Measurements from ENCODE around the gene ERBB2.

ERBB2 gene

DNA sequence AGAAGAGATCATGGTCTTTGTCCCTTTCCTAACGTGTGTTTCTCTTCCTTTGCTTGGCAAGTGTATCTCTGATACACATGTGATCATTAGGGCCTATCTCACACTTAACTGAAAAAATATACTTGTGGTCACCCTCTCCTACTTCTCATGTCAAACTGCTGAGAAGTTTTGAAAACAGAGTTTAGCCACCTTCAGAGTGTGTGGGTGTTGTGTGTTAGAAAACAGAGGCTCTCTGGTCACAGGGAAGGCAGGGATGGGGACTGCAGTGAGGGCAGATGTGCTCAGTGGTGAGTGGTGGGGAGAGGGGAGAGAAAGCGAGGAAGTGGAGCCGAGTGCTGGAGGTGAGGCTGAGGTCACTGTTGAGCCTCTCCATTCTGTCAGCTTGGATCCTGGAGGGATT is 67.3 kb downstream of the ERBB2 start:
- DNase-seq = no peak

DNA sequence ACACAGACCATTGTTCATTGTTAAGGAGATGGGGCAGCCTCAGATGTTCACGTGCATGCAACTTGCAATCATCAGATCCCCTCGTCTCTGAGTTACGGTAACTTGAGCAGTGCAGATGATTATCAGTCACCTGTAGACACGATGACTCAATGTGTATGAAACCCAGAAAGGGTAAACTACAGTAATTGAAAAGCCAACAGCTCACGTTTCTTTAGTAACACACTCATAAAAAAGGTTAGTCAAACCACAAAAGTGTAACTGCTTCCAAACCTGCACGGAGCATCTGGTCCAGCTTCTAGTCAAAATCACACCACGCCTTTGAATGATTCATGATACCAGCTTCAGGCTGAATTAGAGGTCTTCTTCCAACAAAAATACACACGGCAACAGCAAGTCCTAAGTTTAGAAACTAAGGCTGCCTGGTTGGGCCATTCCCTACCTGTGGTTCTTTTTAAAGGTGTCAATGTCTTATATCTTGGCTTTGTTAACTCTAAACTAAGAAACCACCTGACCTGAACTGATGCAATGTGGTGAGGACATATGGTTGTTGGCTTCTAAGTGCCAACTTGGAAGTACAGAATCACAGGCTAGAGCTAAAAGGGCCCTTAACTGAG is 70.2 kb downstream of the ERBB2 start:
- DNase-seq = no peak

DNA sequence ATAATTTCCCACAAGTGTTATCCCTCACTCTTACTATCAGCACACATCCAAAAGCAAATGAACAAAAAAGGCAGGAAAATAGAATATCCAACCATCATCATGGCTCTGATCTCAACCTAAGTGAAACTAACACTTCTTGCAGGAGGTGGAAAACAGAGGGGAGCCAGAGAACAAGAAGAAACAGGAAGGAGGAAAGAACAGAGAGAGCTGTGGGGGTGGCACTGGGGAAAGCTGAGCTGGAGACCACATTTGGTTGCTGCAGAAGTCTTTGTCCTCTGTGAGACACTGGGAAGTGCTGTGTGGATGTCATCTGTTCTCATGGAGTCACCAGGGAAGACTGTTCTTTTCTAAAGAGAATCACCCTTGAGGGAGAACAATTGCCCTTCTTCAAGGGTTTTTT is 72.6 kb downstream of the ERBB2 start:
- no peak for DNase-seq

DNA sequence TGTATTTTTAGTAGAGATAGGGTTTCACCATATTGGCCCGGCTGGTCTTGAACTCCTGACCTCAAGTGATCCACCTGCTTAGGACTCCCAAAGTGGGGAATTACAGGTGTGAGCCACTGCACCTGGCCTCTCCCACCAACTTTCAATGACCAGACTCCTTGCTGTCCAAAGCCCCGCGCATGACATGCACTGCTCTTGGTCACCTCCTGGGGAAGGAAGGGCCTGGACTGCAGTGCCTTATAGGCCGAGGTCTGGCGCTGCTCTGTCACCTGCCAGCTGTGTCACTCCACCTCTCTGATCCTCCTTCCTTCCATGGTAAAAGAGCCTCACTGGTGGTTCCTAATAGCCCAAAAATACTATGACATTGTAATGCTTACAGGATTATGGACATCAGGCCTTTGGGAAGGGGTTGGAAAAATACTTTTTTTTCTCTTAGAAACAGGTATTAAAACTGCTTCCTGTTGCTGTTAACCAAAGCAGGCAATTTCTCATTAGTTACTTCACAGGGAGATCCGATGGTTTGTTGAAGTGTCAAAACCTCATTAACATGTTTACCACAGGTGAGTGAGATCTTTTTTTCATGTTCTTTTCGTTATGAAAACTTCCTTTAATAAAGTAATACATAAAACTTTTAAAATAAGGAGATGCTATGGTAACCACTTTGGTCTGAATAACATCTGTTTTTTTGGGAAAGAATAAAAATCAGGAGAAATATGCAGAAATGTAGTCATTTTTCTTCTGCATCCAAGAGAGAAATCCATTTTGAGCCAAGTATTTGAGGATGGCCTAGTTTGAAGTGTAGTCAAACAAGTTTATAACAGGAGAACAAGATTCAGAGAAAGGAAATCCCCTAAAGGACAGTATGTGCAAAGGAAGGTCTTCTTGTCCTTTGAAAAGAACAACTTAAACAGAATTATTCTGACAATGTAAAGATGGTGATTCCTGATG is 73.4 kb downstream of the ERBB2 start:
- no peak for DNase-seq

DNA sequence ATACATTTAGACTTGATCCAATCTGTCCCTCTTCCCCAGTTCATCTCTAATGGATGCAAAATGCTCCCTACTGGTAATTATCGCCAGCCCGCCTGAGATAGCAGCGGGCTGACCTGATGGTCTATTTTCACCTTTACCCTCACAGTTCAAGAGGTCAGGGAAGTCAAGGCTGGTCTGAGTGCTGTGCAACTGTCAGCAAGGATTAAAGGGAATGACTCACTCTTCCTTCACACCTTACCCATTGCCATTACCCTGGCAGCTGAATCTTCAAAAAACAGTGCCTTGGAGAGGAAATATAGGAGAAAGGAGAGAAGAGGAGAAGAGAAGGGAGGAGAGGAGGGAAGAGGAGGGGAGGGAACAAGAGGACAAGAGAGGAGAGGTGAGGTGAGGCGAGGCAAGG is 74.2 kb downstream of the ERBB2 start:
- no peak for DNase-seq

DNA sequence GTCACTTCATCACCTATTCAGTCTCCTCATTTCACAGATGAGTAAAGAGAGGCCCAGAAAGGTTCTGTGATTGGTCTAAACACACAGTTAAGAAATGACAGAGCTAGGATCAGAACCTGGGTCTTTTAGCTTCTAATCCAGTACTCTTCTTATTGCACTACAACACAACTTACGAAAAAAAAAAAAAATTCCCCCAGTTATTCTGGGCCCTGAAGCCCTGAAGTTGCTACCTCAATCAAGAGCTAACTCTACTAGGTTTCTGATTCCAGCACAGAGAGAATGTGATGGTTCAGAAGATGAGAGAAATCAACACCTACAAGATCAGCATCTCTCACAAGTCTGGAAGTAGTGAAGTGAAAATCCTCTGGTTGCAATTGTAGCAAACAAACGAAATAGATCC is 75.2 kb downstream of the ERBB2 start:
- DNase-seq = no peak

DNA sequence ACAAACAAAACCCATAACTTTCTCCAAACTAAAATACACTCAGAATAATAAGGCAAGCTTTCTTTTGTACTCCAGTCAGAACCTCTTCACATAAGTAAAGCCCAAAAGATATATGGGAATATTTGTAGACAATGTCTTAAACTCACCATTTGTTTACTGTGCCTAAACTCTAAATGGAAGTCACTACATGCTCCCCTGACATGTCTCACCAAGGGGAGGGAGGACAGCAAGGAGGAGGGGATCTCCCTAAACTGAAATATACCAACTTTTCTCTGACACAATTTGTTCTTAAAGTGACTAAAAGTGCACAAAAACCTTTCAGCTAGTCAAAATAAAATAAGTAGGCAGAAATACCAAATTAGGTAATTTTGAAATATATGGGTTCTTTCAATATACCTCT is 76.4 kb downstream of the ERBB2 start:
- DNase-seq = no peak

DNA sequence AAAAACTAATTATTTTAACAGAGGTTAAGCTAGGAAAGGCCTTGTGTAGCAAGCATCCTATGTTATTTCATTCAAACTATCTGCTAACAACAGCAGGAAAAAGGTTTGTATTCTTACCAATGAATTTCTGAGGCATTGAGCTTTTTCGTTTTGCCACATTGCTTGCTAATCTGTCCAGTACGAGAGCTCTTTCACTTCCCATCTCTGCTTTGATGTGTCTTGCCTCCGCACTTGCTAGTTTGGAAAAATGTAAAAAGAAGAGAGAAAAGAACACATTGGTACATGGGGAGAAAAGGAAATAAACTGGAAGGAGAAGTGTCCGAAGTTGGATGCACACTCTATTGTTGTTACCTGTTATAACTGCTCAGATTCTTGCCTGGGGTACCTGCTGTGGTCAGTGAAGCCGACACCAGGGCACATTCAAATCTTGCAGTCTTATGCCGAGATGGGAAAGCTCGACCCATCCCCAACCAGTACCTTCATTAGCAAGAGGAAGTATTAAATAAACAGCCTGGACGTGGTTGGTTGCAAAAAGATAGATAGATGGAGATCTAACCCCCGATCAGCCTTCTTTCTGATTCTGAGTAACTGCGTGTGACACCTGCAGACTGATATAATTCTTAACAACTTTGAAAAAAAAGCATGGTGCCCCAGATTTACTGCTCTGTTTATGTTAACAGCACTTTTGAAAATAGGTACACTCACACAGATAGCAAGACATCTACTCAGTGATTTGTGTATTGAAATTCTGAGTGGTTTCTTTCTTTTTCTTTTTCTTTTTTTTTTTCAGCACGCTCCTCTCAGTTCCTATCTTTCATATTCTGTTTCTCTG is 77.9 kb downstream of the ERBB2 start:
- no peak for DNase-seq
